Osteoblast (primary cell): ENCODE measurements around the gene SULT2B1. TPM values are rescaled to one million over a fixed set of nuclear protein-coding genes. Genes with fewer than 3 reads are reported as not detected.
A peak's percentile ranks its signal among the peaks of the same experiment; 100 is the strongest.

ENCODE experiments used
- DNase-seq: peaks from one replicate; pipeline ENCODE4 v3.0.0; 2011; ENCODE audit warnings: low spot score, mixed read lengths; ENCODE audit not compliant: insufficient read length; ENCODE audit errors: missing footprints
- H2AFZ ChIP-seq: 2 replicates; pipeline ENCODE4 v1.6.0; 2011; ENCODE audit warnings: mild to moderate bottlenecking, low read length
- H3K27ac ChIP-seq: 2 replicates; pipeline ENCODE4 v1.5.1; 2011; ENCODE audit warnings: mild to moderate bottlenecking, low read depth, low read length, moderate library complexity
- H3K27me3 ChIP-seq: 2 replicates; pipeline ENCODE4 v1.6.0; 2012; ENCODE audit warnings: mild to moderate bottlenecking, control low read depth, inconsistent platforms, low read length, moderate library complexity; ENCODE audit not compliant: insufficient read depth
- H3K36me3 ChIP-seq: 2 replicates; pipeline ENCODE4 v1.5.1; 2011; ENCODE audit warnings: mild to moderate bottlenecking, low read length, control low read depth, moderate library complexity; ENCODE audit not compliant: insufficient read depth
- H3K4me1 ChIP-seq: 2 replicates; pipeline ENCODE4 v1.5.1; 2011; ENCODE audit warnings: mild to moderate bottlenecking, low read length, control low read depth, moderate library complexity; ENCODE audit not compliant: insufficient read depth
- H3K4me2 ChIP-seq: 2 replicates; pipeline ENCODE4 v1.6.0; 2011; ENCODE audit warnings: mild to moderate bottlenecking, low read length; ENCODE audit not compliant: insufficient read depth
- H3K4me3 ChIP-seq: fragments of 200-600 bp; sonication (generic); 3 replicates; pipeline ENCODE4 v1.5.1; 2012; ENCODE audit warnings: mild to moderate bottlenecking, low read length, inconsistent platforms; ENCODE audit not compliant: insufficient read depth
- H3K79me2 ChIP-seq: 2 replicates; pipeline ENCODE4 v1.6.0; 2012; ENCODE audit warnings: mild to moderate bottlenecking, low read length, control low read depth, inconsistent platforms; ENCODE audit not compliant: insufficient read depth
- H3K9me3 ChIP-seq: 2 replicates; pipeline ENCODE4 v1.5.1; 2011; ENCODE audit warnings: low read depth, low read length, control low read depth
- H4K20me1 ChIP-seq: 2 replicates; pipeline ENCODE4 v1.6.0; 2012; ENCODE audit warnings: mild to moderate bottlenecking, low read length, control low read depth; ENCODE audit not compliant: insufficient read depth
- CTCF ChIP-seq: IDR thresholded peaks from 2 replicates; pipeline ENCODE4 v1.5.1; 2011; ENCODE audit warnings: mild to moderate bottlenecking, low read depth, low read length, moderate library complexity; ENCODE audit errors: extremely low read depth
- total RNA-seq: library from RNA; depleted of rRNA; stranded (reverse); fragments of >200 nt; gene quantifications from 2 replicates; pipeline ENCODE4 v1.2.3, GENCODE V29; 2012

Gene SULT2B1
- total RNA-seq, 1 donor, result under 0.01 TPM

DNA sequence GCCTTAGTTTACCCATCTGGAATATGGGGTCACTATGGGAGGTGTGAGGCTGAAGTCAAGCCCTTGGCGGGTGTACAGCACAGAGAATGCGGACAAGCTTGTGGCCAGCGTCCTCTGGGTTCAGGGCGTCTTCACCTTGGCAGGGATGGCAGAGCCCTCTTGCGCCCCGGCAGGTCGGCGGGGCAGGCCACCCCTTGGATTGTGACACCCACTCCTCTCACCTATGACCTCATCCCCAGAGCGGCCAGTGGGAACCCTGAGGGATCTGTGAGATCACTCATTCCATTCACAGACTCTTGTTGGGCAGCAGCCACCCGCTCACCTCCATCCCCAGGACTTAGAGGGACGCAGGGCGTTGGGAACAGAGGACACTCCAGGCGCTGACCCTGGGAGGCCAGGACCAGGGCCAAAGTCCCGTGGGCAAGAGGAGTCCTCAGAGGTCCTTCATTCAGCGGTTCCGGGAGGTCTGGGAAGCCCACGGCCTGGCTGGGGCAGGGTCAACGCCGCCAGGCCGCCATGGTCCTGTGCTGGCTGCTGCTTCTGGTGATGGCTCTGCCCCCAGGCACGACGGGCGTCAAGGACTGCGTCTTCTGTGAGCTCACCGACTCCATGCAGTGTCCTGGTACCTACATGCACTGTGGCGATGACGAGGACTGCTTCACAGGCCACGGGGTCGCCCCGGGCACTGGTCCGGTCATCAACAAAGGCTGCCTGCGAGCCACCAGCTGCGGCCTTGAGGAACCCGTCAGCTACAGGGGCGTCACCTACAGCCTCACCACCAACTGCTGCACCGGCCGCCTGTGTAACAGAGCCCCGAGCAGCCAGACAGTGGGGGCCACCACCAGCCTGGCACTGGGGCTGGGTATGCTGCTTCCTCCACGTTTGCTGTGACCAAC lies 54.7 kb downstream of the SULT2B1 start, which contains the start of gene SPACA4:
SPACA4 (plus strand) TSS at position 280 of the 896 bp plus-strand sequence; CDS start at position 517, 237 bp downstream.
- Histone ChIP-seq H4K20me1 (no peaks in the 10 kb centered on the region), H3K4me3 (no peak within 1 kb of the TSS)

DNA sequence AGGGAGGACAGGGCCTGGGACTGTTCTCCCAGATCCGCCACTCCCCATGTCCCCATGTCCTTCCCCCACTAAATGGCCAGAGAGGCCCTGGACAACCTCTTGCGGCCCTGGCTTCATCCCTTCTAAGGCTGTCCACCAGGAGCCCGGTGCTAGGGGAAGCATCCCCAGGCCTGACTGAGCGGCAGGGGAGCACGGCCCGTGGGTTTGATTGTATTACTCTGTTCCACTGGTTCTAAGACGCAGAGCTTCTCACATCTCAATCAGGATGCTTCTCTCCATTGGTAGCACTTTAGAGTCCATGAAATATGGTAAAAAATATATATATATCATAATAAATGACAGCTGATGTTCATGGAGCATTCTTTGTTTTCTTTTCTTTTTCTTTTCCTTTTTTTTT lies 55.4 kb downstream of the SULT2B1 start:
- no peaks in the 10 kb centered on the region for H3K79me2 ChIP-seq
- no peak overlapping the region for H3K4me3 ChIP-seq
- no peaks in the 10 kb centered on the region for H4K20me1 ChIP-seq
- H3K27ac ChIP-seq, result no peak overlapping the region
- H2AFZ ChIP-seq, result no peak overlapping the region
- TF ChIP-seq CTCF, result no peak
- no peaks in the 10 kb centered on the region for H3K36me3 ChIP-seq
- no peaks in the 10 kb centered on the region for H3K4me1 ChIP-seq
- no peaks in the 10 kb centered on the region for H3K27me3 ChIP-seq
- peak; percentile 54 for DNase-seq
- no peak overlapping the region for H3K4me2 ChIP-seq
- no peaks in the 10 kb centered on the region for H3K9me3 ChIP-seq

More for the DNA sequence above, 54.7 kb downstream of the SULT2B1 start, which contains the start of gene SPACA4:
- no peaks in the 10 kb centered on the region for H3K79me2 ChIP-seq
- no peak within 1 kb of the TSS for H3K27ac ChIP-seq
- no peaks in the 10 kb centered on the region for H3K36me3 ChIP-seq
- no peak within 1 kb of the TSS for H2AFZ ChIP-seq
- H3K4me2 ChIP-seq, result no peak within 1 kb of the TSS
- DNase-seq, result peak; percentile 66
- no peaks in the 10 kb centered on the region for H3K27me3 ChIP-seq
- no peaks in the 10 kb centered on the region for H3K4me1 ChIP-seq
- H3K9me3 ChIP-seq, result no peaks in the 10 kb centered on the region
- no peak for TF ChIP-seq CTCF

- Histone ChIP-seq H3K36me3 (no peaks in the 10 kb centered on the region), H4K20me1 (no peaks in the 10 kb centered on the region), H3K4me2 (peak overlapping the region; percentile 43), H3K27ac (no peak overlapping the region), H3K27me3 (no peaks in the 10 kb centered on the region), H3K9me3 (no peaks in the 10 kb centered on the region), H3K79me2 (no peaks in the 10 kb centered on the region), H3K4me3 (no peak overlapping the region), H3K4me1 (no peaks in the 10 kb centered on the region), H2AFZ (peak overlapping the region; percentile 93)
- DNase-seq, result peak; percentile 95
- peak; percentile 62 for TF ChIP-seq CTCF
Observed at GRCh38 chr19:48608798-48609263, 56.9 kb downstream of the SULT2B1 start.

DNA sequence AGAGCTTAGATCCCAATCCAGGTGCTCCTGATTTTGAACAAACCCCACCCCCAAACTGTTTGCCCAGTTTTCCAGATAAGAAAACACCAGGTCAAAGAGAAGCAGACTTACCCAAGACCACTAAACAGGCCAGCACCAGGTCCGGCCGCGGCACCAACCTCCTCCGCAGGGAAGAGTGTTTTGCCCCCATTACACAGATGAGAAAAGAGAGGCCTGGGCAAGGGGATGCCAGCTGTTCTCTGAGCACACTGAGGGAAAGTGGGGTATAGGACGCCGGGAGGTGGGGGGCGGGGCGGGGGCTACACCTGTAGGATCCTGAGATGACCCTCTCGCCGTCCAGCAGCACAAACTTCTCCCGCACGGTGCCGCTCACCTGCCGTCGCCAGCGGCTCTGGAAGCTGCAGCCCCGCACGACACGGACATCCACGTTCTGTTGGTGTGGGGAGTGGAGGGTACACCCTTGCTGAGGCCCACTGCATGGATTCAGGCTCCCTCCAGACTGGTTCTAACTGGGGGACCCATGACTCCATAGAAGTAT lies 57.7 kb downstream of the SULT2B1 start:
- Histone ChIP-seq H3K4me3 (no peak overlapping the region), H3K79me2 (no peaks in the 10 kb centered on the region), H3K4me1 (no peaks in the 10 kb centered on the region), H3K4me2 (no peak overlapping the region), H4K20me1 (no peaks in the 10 kb centered on the region), H3K36me3 (no peaks in the 10 kb centered on the region), H3K9me3 (no peaks in the 10 kb centered on the region), H2AFZ (no peak overlapping the region), H3K27me3 (no peaks in the 10 kb centered on the region), H3K27ac (no peak overlapping the region)
- DNase-seq, result no peak
- no peak for TF ChIP-seq CTCF
